Activated effector memory CD4-positive, alpha-beta T cell treated with Interleukin-2 at 50 U/mL for 16 hours (primary cell): ENCODE measurements around the gene MT1A.

Source experiments
- DNase-seq: peaks from one replicate; pipeline ENCODE4 v3.0.0-alpha.2; 2020

Gene MT1A

DNA sequence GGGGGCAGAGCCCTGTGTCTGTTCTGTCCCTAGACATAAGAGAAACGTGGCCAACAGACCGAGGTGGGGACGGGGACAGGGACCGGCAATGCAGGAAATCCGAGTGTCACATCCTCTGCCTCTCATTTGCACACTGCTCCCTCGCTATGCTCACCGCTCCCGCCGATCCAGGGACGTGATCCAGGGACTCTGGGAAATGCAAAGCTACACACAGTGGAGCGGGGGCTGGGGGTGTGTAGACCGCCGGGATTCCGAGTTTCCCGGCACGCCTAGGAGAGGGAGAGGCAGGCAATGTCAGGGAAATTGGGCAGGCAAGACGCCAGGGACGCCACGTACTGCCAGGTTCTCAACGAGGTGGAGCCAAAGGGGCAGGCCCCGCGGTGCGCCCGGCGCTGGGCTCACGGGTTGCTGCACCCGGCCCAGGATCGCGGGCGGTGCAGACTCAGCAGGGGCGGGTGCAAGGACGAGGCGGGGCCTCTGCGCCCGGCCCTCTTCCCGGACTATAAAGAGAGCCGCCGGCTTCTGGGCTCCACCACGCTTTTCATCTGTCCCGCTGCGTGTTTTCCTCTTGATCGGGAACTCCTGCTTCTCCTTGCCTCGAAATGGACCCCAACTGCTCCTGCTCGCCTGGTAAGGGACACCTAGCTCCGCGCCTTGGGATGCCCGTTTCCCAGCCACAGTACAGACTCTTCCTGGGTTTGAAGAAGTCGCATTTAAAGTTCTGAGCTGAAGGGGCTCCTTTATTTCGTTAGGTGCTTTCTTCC is 43.7 kb downstream of the MT1A start, which contains the start of gene MT1X:
Gene MT1X, plus strand, starts transcription at position 532 of the 764 bp plus-strand sequence. Its CDS starts 71 bp downstream, at position 603.
- peak; percentile 80 for DNase-seq

DNA sequence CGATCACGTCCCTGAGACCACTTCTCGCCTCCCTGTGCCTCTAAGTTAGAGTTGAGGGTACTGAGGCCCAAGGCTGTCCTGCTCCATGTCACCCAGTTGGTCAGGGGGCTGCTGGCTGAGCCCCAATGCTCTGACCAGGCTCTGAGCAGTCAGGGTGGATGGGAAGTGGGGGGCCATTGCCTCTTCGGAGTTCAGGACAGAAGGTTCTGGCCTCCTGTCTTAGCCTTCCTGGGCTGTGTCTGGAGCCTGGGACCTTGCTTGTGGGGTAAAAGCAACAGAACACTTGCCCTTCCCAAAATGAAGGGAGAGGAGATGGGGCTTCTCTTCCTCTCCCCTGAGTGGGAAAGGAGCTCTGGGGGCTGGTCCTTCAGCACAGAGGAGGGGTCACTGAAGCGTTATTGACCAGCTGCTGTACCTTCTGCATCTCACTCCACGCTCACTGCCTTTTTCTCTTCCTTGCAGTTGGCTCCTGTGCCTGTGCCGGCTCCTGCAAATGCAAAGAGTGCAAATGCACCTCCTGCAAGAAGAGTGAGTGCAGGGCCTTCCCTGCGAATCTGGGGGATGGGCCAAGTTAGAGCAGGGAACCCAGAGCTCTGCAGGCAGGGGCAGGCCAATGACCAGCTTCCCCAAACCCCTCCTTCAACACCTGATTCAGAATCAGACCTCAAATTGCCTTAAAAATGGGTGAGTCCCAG is 44.4 kb downstream of the MT1A start:
- no peak for DNase-seq

DNA sequence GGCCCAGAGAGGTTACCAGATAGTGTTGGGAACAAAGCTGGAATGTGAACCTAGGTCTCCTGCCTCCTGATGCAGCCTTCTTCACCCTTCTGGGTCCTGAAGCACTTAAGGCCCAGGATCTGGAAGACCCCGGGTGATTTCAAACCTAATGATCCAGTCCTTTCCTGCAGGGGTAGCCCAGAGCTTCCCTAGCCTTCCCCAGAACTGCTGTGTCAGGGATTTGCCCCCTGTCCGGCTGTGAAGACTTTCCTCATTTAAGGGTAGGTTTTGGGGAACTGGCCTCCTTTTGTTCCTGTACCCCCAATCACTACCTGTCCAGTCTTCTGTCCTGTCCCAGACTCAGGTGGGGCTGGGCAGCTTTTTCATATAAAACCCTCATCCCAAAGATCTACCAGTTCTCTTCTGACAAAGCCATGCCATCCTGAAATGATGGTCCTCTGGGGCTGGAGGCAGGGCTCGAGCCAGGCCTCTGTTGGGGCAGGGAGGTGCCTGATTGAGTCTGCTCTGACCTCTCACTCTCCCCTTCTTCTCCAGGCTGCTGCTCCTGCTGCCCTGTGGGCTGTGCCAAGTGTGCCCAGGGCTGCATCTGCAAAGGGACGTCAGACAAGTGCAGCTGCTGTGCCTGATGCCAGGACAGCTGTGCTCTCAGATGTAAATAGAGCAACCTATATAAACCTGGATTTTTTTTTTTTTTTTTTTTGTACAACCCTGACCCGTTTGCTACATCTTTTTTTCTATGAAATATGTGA is 45.1 kb downstream of the MT1A start:
- DNase-seq = no peak

DNA sequence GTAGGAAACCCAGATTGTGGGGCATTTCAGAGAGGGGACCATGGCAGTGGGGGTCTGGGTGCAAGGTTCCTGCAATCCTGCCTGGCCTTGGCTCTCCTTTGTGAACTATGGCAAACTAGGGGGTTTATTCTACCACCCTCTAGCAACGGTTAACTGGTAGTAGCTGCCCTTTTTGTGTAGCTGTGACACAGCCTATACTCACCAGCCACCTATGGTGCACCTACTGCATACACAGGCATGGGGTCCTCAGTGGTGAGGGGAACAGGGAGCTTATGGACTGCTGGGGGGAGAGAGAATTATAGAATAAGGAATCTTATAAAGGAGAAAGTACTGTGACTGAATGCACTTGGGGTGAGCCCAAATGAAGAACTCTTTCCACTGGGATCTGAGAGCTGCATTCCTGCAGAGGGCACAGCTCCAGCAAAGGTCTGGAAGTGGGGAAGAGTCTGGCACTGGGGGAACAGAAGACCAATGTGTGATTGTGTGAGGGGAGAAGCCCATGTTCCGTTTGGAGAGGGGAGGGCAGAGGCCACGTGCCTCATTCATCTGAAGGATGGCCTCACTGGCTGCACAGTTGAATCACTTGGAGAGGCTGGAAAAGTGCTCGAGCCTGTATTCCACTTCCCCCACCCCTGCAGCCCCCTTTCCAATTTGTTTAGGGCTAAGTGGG is 45.9 kb downstream of the MT1A start:
- no peak for DNase-seq

DNA sequence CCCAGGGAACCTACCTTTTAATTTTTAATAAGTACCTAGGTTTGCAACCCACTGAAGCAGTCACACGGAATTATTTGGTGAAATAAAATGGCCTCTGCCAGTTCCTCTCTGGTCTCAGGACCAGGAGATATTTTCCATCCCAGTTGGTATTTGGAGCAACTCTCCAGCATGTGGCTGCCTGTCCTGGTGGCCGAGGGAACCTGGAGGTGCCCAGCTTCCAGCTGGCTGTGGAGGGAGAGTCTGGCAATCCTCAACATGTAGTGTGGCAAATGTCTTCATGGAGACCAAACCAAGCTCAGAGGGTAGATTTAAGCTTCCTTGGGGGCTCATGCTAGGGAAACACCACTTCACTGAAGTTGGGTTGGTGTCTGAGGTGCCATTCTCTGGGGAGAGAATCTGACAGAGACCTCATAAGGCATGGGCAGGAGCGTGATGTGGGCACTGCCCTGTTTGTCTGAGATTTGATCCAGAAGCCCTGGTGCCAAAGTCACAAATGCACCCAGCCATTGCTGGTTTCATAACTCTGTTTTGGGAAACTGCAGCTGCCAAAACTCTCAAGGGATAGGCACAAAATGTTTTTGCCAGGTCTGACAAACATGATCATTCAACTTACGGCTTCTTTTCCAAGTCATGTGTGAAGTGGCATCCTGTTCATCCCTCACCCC is 46.6 kb downstream of the MT1A start:
- no peak for DNase-seq

DNA sequence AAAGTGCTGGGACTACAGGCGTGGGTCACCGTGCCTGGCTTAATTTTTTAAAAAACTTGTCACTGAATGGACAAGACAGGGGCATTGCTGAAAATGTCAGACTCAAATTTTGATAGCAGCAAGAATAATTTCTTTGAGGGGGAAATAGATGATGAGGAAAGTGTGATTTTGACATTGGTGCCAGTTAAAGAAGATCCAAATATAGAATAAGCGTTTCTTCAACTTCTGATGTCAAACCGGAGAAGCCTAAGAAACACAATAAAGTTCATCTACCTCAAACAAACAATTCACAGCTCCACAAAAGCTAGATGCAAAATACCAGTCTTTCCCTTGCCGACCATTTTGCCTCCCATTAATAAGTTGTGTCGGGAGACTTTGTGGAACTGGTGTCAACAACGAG is 48.3 kb downstream of the MT1A start:
- DNase-seq = no peak

DNA sequence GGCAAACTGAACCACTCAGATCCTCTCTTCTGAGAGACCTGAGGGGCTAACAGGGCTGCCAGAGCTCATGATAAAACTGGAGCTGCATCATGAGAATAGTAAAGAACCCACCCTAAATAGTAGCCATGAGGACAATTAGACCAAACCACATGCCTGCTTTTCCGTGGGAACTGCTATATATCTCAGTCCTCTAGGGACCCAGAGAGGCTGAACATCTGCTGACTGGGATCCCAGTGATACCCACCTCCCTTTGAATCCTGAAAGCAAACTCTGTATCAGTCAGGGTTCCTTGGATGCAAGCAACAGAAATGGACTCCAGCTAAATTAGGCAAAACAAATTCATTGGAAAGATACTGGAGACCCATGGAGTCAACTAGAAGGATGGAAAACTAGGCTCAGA is 50.3 kb downstream of the MT1A start:
- DNase-seq = no peak

DNA sequence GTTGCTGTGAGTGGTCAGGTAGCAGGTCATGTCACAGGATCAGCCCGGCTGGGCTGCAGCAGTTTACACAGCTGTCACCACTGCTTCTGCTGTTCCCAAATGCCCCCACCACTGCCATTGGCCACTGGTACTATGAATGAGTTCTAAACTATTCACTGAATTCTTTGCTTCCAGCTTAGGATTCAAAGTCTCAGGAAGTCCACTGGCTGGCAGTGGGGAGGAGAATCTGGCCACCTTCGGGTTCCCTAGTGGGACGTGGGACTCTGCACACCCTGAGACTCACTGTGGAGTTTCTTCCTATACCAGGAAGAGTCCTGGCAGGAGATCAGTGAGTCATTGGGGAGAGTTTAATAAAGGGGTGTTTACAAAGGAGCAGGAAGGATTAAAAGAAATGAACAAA is 50.7 kb downstream of the MT1A start:
- DNase-seq = no peak
